Measurements from ENCODE around the gene KLHL26.

DNA sequence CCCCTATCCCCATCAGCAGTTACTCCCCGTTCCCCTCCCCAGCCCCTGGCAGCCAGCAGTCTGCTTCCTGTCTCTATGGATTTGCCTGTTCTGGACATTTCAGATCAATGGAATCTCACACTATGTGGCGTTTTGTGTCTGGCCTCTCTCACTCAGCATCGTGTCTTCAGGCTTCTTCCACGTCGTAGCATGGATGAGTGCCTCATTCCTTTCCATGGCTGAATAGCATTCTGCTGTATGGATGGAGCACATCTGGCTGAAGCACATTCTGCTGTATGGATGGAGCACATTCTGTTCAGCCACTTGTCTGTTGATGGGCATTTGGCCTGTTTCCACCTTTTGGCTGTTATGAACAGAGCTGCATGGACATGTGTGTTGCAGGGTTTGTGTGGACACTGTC, 76.2 kb downstream of the KLHL26 start:
- TF ChIP-seq POLR2A (IDR thresholded peaks at IDR 0.05): no peak
- TF ChIP-seq, protein P1, sequence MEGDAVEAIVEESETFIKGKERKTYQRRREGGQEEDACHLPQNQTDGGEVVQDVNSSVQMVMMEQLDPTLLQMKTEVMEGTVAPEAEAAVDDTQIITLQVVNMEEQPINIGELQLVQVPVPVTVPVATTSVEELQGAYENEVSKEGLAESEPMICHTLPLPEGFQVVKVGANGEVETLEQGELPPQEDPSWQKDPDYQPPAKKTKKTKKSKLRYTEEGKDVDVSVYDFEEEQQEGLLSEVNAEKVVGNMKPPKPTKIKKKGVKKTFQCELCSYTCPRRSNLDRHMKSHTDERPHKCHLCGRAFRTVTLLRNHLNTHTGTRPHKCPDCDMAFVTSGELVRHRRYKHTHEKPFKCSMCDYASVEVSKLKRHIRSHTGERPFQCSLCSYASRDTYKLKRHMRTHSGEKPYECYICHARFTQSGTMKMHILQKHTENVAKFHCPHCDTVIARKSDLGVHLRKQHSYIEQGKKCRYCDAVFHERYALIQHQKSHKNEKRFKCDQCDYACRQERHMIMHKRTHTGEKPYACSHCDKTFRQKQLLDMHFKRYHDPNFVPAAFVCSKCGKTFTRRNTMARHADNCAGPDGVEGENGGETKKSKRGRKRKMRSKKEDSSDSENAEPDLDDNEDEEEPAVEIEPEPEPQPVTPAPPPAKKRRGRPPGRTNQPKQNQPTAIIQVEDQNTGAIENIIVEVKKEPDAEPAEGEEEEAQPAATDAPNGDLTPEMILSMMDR (IDR thresholded peaks at IDR 0.05): no peak

Data from thyroid gland (tissue), 4 donors.